ENCODE measurements around the gene RBFA.

RBFA gene

GRCh38 chr18:80046431-80046830 is 12.2 kb downstream of the RBFA start:
- Histone ChIP-seq H3K27ac (ENCODE audit: low read depth, low read length, poor library complexity, severe bottlenecking) (no peak overlapping the region), H3K4me3 (ENCODE audit: low read depth, low read length, poor library complexity, severe bottlenecking) (no peak overlapping the region), H3F3A (ENCODE audit: insufficient read depth, low read length) (no peaks in the 10 kb centered on the region), H2AFZ (ENCODE audit: low read length) (no peak overlapping the region), H3K9me3 (ENCODE audit: low read length) (0 out of 2 replicates have a peak, but pooled peaks cover 2% of the 10 kb centered on the region), H3K27me3 (ENCODE audit: insufficient read depth, low read length) (no peaks in the 10 kb centered on the region), H3K36me3 (ENCODE audit: insufficient read depth, low read length) (peaks cover 78% of the 10 kb centered on the region), H3K9ac (ENCODE audit: low read length) (no peak overlapping the region), H4K20me1 (ENCODE audit: insufficient read depth, low read length) (no peaks in the 10 kb centered on the region), H3K4me2 (ENCODE audit: low read length) (no peak overlapping the region), H3K79me2 (ENCODE audit: insufficient read depth, low read length) (no peaks in the 10 kb centered on the region), H3K9me2 (ENCODE audit: low read depth, low read length) (no peaks in the 10 kb centered on the region), H3K4me1 (ENCODE audit: insufficient read depth, low read length, severe bottlenecking) (no peaks in the 10 kb centered on the region)
- TF ChIP-seq, protein P1, sequence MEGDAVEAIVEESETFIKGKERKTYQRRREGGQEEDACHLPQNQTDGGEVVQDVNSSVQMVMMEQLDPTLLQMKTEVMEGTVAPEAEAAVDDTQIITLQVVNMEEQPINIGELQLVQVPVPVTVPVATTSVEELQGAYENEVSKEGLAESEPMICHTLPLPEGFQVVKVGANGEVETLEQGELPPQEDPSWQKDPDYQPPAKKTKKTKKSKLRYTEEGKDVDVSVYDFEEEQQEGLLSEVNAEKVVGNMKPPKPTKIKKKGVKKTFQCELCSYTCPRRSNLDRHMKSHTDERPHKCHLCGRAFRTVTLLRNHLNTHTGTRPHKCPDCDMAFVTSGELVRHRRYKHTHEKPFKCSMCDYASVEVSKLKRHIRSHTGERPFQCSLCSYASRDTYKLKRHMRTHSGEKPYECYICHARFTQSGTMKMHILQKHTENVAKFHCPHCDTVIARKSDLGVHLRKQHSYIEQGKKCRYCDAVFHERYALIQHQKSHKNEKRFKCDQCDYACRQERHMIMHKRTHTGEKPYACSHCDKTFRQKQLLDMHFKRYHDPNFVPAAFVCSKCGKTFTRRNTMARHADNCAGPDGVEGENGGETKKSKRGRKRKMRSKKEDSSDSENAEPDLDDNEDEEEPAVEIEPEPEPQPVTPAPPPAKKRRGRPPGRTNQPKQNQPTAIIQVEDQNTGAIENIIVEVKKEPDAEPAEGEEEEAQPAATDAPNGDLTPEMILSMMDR (IDR thresholded peaks at IDR 0.05; ENCODE audit: low read length): no peak
- no peak for TF ChIP-seq EZH2 (IDR thresholded peaks at IDR 0.05; ENCODE audit: borderline replicate concordance, low read length)

DNA sequence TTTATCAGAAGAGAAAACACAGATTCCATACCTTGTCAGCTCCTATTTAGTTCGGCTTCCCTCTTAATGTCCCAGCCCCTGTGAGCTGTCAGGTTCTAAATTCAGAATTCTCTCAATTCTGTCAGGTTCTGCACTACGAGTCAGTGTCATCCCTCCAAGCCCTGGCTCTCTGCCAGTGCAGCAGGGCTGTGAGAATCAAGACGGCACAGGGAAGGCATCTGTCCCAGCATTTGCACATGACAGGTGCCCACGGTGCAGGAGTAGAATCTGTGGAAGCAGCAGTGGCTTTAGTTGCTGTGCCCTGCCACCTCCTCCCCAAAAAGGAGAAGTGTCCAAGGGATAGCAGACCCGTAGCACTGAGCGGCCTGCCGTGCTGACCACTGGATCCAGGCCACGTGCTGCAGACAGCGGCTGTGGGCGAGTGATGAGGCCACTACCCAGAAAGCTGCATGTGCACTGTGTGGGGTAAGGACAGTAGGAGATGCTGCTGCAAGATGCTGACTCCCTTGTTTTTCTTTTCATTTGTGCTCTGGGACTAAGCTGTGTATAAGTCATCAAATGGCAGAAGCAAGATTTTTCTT is 12.8 kb downstream of the RBFA start:
- Histone ChIP-seq H3K36me3 (ENCODE audit: insufficient read depth, low read length) (peaks cover 77% of the 10 kb centered on the region), H3K9me2 (ENCODE audit: low read depth, low read length) (no peaks in the 10 kb centered on the region)
- TF ChIP-seq EZH2 (IDR thresholded peaks at IDR 0.05; ENCODE audit: borderline replicate concordance, low read length): no peak
- TF ChIP-seq, protein P1 (IDR thresholded peaks at IDR 0.05; ENCODE audit: low read length): no peak

GRCh38 chr18:80050797-80051196 is 16.6 kb downstream of the RBFA start:
- no peaks in the 10 kb centered on the region for H3K27me3 ChIP-seq (ENCODE audit: insufficient read depth, low read length)
- no peaks in the 10 kb centered on the region for H3F3A ChIP-seq (ENCODE audit: insufficient read depth, low read length)
- H3K4me1 ChIP-seq (ENCODE audit: insufficient read depth, low read length, severe bottlenecking): no peaks in the 10 kb centered on the region
- no peak overlapping the region for H3K4me3 ChIP-seq (ENCODE audit: low read depth, low read length, poor library complexity, severe bottlenecking)
- no peak for TF ChIP-seq EZH2 (IDR thresholded peaks at IDR 0.05; ENCODE audit: borderline replicate concordance, low read length)
- TF ChIP-seq, protein P1 (IDR thresholded peaks at IDR 0.05; ENCODE audit: low read length): no peak
- H3K27ac ChIP-seq (ENCODE audit: low read depth, low read length, poor library complexity, severe bottlenecking): no peak overlapping the region
- H3K36me3 ChIP-seq (ENCODE audit: insufficient read depth, low read length): peaks cover 52% of the 10 kb centered on the region
- H3K9ac ChIP-seq (ENCODE audit: low read length): no peak overlapping the region
- H2AFZ ChIP-seq (ENCODE audit: low read length): no peak overlapping the region
- no peak overlapping the region for H3K4me2 ChIP-seq (ENCODE audit: low read length)
- no peaks in the 10 kb centered on the region for H3K9me2 ChIP-seq (ENCODE audit: low read depth, low read length)
- no peaks in the 10 kb centered on the region for H3K79me2 ChIP-seq (ENCODE audit: insufficient read depth, low read length)
- H3K9me3 ChIP-seq (ENCODE audit: low read length): peaks cover 18% of the 10 kb centered on the region; the same call in 1 of the 2 replicates
- no peaks in the 10 kb centered on the region for H4K20me1 ChIP-seq (ENCODE audit: insufficient read depth, low read length)

More for the DNA sequence above, 12.8 kb downstream of the RBFA start:
- no peaks in the 10 kb centered on the region for H3F3A ChIP-seq (ENCODE audit: insufficient read depth, low read length)
- no peaks in the 10 kb centered on the region for H3K4me1 ChIP-seq (ENCODE audit: insufficient read depth, low read length, severe bottlenecking)
- no peak overlapping the region for H3K9ac ChIP-seq (ENCODE audit: low read length)
- no peaks in the 10 kb centered on the region for H3K27me3 ChIP-seq (ENCODE audit: insufficient read depth, low read length)
- H3K79me2 ChIP-seq (ENCODE audit: insufficient read depth, low read length): no peaks in the 10 kb centered on the region
- H3K4me3 ChIP-seq (ENCODE audit: low read depth, low read length, poor library complexity, severe bottlenecking): no peak overlapping the region
- no peaks in the 10 kb centered on the region for H4K20me1 ChIP-seq (ENCODE audit: insufficient read depth, low read length)
- no peak overlapping the region for H3K27ac ChIP-seq (ENCODE audit: low read depth, low read length, poor library complexity, severe bottlenecking)
- H2AFZ ChIP-seq (ENCODE audit: low read length): no peak overlapping the region
- no peak overlapping the region for H3K4me2 ChIP-seq (ENCODE audit: low read length)
- H3K9me3 ChIP-seq (ENCODE audit: low read length): peaks cover 7% of the 10 kb centered on the region; the same call in 1 of the 2 replicates

Measured in OCI-LY1 (cell line).